GM12891 (cell line): Measurements from ENCODE around the gene PMPCB.

Experiments
- POLR2A ChIP-seq: IDR thresholded peaks from 2 replicates; pipeline ENCODE4 v1.6.1; 2011; ENCODE audit warnings: low read depth, low read length, control low read depth
- POLR2AphosphoS5 ChIP-seq: IDR thresholded peaks from 2 replicates; pipeline ENCODE4 v1.6.1; 2011; ENCODE audit warnings: low read depth, low read length, control low read depth
- SPI1 ChIP-seq: IDR thresholded peaks from 2 replicates; pipeline ENCODE4 v1.6.1; 2011; ENCODE audit warnings: low read depth, low read length, control low read depth
- TAF1 ChIP-seq: IDR thresholded peaks from 2 replicates; pipeline ENCODE4 v1.6.1; 2011; ENCODE audit warnings: low read depth, low read length, control low read depth

GRCh38 chr7:103325744-103326143 lies 28.5 kb downstream of the PMPCB start:
- TF ChIP-seq POLR2AphosphoS5: no peak
- TF ChIP-seq POLR2A: no peak
- TF ChIP-seq TAF1: no peak
- TF ChIP-seq SPI1: no peak
